ENCODE measurements around the gene FAT1.
A peak's percentile ranks its signal among the peaks of the same experiment; 100 is the strongest.

Gene FAT1

DNA sequence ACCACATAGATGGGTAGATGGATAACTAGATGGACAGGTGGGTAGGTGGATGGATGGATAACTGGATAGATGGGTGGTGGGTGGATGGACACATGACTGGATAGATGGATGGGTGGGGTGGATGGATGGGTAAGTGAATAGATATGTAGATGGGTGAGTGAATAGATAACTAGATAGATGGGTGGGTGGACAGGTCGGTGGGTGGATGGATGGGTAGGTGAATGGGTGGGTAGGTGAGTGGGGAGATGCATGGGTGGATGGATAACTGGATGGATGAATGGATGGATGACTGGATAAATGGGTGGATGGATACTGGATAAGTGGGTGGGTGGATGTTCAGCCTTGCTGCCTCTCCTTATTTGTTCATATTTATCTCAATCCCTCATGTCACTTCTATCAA, 116.2 kb downstream of the FAT1 start:
- no peak for DNase-seq (ENCODE audit: low read depth, low spot score)

- no peak for DNase-seq (ENCODE audit: low read depth, low spot score)
Observed at GRCh38 chr4:186606591-186606992, 117.1 kb downstream of the FAT1 start.

DNA sequence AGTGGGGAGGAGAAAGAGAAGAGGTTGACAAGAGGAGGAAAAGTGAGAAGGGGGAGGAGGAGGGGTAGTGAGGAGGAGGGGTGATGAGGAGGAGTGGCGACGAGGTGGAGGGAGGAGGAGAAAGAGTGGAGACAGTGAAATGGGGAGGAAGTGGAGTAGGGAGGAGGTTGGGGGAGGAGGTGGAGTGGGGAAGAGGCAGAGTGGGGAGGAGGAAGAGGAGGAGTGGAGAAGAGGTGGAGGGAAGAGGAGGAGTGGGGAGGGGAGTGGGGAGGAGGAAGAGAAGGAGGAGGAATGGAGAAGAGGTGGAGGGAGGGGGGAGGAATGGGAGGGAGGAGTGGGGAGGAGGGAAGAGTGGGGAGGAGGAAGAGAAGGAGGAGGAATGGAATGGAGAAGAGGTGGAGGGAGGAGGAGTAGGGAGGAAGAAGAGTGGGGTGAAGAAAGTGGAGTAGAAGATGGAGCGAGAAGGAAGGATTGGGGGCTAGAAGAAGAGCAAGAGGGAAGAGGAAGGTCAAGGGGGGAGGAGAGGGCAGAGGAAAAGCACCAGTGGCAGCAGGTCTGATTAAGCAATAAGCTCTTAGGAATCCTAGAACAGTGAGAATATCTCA, 118.3 kb downstream of the FAT1 start:
- DNase-seq (ENCODE audit: low read depth, low spot score), result no peak

DNA sequence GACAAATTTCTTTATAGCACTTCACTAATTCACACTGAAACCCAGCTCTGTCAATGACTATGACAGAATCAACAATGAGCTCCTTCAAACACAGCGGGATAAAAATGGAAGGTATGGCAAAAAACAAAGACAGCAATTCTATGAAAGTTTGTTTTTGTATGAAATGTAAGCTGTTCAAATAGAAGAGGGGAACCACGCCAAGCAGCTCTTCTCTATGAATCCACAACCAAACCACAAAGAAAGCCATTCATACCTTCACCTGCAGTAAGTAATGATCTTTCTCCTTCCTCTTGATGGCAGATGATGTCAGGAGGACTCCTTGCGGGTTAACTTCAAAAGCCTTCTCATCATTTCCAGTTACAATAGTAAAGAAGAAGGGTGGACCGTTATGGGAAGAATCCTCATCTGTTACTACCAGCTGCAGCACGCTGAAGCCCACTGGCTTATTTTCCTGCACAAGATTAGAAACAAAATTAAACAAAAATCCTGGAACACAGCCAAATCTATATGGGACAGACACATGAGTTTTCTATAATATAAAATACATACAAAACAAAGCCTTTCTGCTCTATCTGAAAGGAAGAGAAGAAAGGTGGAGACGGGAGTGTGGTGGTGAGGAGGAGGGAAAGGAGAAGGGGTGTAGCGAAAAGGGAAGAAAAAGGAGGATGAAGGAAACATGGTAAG, 119.4 kb downstream of the FAT1 start:
- DNase-seq (ENCODE audit: low read depth, low spot score), result no peak

GRCh38 chr4:186602978-186603377, 120.7 kb downstream of the FAT1 start:
- no peak for DNase-seq (ENCODE audit: low read depth, low spot score)

DNA sequence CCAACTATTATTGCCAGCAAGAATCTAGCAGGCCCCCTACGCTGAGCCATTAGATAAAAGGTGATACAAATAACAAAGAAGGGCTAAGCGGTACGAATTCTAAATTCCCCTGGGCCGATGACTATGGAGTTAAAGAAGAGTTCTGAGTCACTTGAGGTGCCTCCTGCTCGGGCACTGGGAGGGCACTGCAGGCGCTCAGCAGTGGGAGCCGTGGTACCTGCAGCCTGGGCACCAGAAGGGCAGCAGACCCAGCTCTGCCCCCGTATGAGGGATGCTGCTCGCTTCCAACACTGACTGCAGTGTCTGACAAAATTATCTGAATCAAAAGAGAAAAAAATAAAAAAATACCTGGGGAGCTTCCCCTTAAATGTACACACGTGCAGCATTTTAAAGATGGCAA, 124.2 kb downstream of the FAT1 start:
- DNase-seq (ENCODE audit: low read depth, low spot score), result no peak

DNA sequence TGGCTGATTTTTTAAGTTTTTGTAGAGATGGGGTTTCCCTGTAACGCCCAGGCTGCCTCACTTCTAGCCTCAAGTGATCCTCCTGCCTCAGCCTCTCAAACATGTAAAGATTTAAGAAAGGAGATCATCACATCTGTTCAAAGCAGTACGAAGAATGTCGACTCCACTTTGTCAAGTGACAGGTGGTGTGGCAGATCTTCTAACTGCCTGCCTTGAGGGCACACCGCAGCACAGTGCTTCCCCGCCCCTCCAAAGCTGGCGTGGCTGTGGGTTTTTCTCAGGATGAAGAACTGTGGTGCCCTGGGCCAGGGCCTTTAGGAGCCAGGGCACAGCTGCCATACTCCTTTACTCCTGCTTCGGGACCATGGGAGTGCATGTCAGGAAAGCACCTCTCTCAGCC, 125.0 kb downstream of the FAT1 start:
- no peak for DNase-seq (ENCODE audit: low read depth, low spot score)

DNA sequence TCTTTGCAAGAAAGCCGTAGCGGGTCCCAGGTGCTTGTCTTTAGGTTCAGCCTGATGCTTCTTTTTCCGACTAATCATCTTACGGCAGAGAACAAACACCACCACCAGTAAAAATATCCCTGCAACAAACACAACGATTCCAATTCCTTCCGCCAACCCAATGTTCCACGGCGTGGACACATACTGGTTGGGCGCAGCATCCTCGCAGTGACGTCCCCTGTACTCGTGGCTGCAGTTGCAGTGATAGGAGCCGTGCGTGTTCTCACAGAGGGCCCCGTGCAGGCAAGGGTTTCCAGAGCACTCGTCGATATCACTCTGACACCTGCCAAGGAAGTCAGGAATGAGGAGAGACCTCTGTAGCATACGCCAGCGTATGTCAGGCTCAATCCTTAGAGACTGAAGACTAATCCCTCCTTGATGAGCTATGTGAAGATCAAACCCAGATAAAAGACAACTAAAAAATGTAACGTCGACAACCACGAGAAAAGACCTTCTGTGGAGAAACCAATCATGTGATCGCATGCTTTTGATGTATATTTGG, 126.7 kb downstream of the FAT1 start:
- DNase-seq (ENCODE audit: low read depth, low spot score), result no peak

GRCh38 chr4:186596346-186596745, 127.3 kb downstream of the FAT1 start:
- DNase-seq (ENCODE audit: low read depth, low spot score), result no peak

GRCh38 chr4:186593587-186593973, 130.1 kb downstream of the FAT1 start:
- no peak for DNase-seq (ENCODE audit: low read depth, low spot score)

GRCh38 chr4:186592966-186593586, 130.6 kb downstream of the FAT1 start:
- no peak for DNase-seq (ENCODE audit: low read depth, low spot score)

DNA sequence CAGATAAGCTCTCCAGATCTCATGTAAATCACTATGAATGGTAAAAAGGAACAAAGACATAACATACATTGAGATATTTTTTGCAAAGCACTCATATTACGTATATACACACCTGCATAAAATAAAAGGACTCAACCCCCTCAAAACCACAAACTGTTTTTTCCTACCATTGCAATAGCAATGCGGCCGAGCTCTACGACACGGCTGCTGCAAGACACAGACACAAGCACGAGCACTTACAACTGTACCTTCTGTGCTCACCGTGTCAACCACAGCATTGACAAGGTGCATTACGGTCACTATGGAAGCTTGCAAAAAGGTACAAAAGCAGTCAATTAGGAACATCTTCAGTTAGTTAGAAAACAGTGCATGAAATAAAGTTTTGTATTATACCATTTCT, 131.2 kb downstream of the FAT1 start:
- no peak for DNase-seq (ENCODE audit: low read depth, low spot score)

DNA sequence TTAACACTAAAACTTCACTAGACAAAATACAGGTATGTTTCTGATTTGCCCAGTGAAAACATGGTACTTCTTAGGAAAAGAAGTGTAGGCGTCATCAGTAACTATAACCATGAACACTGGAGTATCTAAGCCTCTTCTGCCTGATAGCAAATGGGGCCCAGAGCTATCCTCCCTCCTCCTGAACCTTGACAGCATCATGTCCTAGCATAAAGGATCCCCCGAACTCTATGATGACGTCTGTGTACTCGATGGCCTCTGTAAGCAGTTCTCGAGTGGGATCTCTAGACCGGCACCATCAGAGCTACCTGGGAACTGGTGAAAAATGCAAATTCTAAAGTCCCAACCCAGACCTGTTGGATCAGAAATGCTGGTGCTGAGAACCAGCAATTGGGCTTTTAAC, 132.0 kb downstream of the FAT1 start:
- no peak for DNase-seq (ENCODE audit: low read depth, low spot score)

DNA sequence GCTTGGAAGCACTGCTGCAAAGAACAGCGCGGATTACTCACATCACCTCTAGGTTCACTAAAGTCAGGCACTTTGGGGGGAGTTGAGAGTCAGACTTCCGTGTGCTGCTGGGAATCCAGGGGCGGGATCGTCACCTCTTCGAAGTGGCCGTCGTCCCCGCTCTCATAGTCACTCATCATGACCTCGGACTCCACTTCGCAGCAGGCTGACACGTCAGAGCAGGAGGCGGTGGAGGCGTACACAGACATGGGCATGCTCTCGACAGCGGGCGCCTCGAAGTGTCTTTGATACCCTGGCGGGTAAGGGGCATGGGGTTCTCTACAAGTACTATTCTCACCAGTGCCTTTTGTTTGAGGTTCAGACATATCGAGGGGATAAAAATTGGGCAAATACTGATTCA, 135.2 kb downstream of the FAT1 start:
- no peak for DNase-seq (ENCODE audit: low read depth, low spot score)

GRCh38 chr4:186587416-186588018, 136.1 kb downstream of the FAT1 start:
- DNase-seq (ENCODE audit: low read depth, low spot score), result peak; percentile 23

- DNase-seq (ENCODE audit: low read depth, low spot score), result no peak
Observed at GRCh38 chr4:186586205-186586604, 137.5 kb downstream of the FAT1 start.

DNA sequence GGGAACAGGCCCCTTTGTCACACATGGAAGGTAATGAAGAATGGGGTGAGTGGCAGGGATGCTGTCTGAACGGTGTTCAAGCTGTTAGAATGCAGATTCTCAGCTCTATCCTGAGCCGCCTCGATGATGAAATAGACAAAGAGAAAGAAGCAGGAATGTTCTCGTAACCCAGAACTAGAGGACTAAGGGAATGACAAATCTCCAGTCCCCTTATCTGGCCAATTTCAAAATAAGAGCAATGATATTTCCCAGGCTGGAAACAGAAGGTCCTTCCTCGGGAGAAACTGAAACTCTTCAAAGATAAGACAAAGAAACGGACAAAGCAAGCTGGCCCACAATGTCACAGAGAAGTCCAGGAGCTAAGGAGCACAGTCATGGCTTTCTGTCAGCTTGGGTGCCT, 138.7 kb downstream of the FAT1 start:
- DNase-seq (ENCODE audit: low read depth, low spot score), result no peak

- no peak for DNase-seq (ENCODE audit: low read depth, low spot score)
Observed at GRCh38 chr4:186581421-186581820, 142.2 kb downstream of the FAT1 start.

- no peak for DNase-seq (ENCODE audit: low read depth, low spot score)
Observed at GRCh38 chr4:186580669-186581068, 143.0 kb downstream of the FAT1 start.

GRCh38 chr4:186570193-186570996, 153.3 kb downstream of the FAT1 start:
- no peak for DNase-seq (ENCODE audit: low read depth, low spot score)

DNA sequence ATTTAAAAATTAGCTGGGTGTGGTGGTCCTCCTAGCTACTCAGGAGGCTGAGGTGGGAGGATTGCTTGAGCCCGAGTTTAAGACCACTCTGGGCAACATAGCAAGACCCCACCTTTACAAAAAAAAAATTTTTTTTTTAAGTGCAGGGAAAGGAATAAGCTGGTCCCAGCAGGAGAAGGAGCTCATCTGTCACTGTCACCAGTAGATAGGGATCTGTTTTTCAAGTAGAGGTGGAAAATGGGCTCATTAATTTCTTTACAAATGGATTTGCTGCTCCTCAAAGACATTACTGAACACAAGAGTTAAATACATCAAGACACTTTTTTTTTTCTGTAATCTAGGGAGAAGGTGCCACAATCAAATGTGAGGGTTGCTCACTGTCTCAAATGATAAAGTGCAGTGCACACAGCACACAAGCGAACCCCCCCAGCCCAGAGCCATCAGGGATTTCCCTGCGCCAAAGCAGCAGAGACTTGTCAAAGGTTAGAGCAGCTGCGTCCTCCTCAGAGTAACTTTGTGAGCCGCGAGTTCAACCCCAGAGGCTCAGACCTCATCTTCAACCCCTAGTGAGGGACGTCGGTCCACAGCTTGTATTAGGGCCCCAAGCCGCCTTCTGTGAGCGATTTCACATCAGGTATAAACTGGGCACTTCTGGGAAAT, 154.0 kb downstream of the FAT1 start:
- DNase-seq (ENCODE audit: low read depth, low spot score), result no peak
